Measurements from ENCODE around the gene PUM2.
A peak's percentile ranks its signal among the peaks of the same experiment; 100 is the strongest.

Gene PUM2

DNA sequence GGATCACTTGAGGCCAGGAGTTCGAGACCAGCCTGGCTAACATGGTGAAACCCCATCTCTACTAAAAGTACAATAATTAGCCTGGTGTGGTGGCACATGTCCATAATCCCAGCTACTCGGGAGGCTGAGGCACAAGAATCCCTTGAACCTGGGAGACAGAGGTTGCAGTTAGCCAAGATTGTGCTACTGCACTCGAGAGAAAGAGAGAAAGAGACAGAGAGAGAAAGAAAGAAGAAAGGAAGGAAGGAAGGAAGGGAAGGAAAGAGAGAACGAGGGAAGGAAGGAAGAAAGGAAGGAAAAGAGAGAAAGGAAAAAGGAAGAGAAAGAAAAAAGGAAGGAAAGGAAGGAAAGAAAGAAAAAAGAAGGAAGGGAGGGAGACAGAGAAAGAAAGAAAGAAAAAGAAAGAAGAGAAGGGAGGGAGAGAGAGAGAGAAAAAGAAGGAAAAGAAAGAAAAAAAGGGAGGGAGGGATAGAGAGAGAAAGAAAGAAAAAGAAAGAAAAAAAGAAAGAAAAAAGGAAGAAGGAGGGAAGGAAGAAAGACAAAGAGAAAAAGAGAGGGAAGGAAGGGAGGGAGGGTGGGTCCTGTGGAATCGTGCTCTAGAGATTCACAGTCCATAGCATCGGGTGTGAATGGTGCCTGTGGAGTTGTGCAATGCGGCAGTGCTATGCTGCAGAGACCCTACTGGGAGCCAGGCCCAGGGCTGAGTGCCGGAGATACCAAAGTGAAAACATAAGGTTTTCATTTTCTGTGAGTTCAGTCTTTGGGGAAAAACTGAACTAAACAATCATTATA, 121.1 kb downstream of the PUM2 start:
- DNase-seq (ENCODE audit: low spot score) = no peak

- DNase-seq (ENCODE audit: low spot score) = no peak
Observed at GRCh38 chr2:20227894-20228505, 122.6 kb downstream of the PUM2 start.

GRCh38 chr2:20226152-20226545, 124.5 kb downstream of the PUM2 start:
- no peak for DNase-seq (ENCODE audit: low spot score)

- DNase-seq (ENCODE audit: low spot score) = peak; percentile 40
Observed at GRCh38 chr2:20225294-20226151, 125.1 kb downstream of the PUM2 start.

GRCh38 chr2:20224716-20225293, 125.8 kb downstream of the PUM2 start, which contains the start of gene SDC1:
SDC1 (minus strand) TSS chr2:20225130; CDS start chr2:20224867, 263 bp downstream.
- DNase-seq (ENCODE audit: low spot score) = no peak

DNA sequence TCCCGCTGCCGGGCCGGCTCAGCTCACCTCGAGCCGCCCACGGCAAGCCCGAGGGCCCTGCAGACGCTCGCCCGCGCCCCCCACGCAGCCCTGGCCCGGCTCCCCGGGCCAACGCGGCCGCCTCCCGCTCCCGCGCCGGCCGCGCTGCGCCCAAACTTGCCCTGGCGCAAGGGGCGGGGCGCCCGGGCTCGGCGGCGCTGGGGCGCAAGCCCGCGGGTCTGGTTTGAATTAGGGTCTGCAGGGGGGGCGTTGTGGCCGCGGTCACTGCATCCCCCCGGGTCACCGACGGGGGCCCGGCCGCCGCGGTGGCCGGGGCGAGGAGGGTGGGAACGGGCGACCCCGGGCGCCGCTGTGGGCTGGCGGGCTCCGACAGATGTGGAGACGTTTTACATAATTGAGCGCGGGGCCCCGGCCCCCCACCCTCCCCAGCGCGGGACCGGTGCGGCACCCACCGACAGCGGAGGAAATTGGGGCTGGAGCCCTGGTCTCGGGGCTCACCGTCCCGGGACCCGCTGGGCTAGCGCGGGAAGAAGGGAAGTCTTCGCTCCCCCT, 126.4 kb downstream of the PUM2 start:
- no peak for DNase-seq (ENCODE audit: low spot score)

GRCh38 chr2:20223407-20224163, 127.1 kb downstream of the PUM2 start:
- no peak for DNase-seq (ENCODE audit: low spot score)

DNA sequence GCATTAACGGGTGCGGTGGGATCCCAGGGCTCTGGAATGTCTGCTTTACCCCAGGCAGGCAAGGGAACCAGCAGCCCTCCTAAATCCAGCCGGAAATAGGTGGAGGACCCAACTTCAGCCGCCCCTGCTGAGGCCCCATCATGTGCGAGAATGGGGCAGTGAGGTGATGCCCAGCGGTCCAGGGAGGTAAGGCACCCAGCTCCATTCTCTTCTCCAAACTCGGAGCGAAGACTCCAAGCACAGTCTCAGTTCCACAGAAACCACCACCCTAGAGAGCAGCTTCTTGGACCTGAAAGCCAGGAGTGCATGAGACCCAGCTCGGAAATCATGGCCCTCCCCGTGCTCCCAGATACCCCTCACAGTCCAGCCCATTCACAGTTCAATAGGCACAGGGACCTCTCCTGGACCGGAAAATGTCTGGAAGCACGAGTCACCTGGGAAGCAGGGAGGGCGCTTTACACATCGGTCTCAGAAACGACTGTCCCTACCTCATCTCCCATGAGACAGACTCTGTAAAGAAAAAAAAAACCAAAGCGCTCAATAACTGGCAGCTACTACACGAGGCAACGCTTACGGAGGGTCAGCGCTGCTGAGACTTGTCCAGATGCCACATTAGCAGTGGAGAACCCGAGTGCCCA, 127.8 kb downstream of the PUM2 start:
- DNase-seq (ENCODE audit: low spot score) = no peak

DNA sequence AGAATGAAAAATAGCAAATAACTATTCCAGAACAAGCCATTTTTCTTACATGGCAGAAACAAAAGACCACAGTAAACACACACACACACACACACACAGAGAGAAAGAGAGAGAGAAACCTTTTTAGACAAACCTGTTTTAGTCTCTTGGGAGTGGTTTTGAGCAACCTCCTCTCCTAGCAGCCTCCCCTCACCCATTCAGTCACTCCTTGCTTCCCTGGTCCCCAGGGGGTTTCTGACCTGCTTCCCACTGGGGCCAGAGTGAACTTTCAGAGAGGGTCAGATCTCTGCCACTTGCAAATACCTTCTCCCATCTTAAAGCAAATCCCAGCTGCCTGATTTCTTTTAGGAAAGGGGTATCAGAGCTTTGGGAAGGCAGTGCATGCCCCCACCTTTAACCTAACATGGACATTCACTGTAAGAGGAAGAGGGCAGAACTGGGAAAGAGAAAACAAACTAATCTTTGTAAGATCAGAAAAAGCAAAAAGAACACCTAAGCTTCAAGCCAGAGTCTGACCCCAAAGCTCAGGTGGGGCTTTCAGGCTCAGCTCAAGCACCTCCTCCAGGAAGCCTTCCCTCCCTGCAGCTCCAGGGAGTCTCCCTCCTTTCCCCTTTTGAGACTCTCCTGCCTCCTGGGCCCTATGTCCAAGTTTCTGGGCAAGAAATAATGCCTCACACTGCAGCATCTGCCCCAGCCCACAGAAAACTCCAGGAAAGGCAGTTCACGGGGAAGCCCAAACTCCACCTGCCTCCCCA, 128.5 kb downstream of the PUM2 start:
- DNase-seq (ENCODE audit: low spot score) = no peak

DNA sequence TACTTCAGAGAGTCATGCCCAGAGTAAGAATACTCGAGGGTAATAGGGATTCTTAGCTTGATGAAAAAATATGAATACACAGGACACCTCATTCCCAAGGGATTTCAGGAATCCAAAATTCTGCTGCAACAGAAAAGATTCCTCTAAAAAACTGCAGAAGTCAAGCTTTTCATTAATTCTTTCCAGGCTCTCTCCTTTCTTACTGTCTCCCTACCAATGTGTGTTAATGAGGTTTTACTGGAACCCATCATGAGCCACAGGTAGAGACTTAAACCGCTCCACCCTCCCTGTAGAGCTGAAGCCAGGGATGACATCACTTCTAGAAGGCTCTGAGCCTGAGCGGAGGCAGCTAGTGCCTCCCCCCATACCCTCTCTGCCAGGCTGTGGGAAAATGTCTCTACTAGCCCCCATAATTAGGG, 129.1 kb downstream of the PUM2 start:
- no peak for DNase-seq (ENCODE audit: low spot score)

DNA sequence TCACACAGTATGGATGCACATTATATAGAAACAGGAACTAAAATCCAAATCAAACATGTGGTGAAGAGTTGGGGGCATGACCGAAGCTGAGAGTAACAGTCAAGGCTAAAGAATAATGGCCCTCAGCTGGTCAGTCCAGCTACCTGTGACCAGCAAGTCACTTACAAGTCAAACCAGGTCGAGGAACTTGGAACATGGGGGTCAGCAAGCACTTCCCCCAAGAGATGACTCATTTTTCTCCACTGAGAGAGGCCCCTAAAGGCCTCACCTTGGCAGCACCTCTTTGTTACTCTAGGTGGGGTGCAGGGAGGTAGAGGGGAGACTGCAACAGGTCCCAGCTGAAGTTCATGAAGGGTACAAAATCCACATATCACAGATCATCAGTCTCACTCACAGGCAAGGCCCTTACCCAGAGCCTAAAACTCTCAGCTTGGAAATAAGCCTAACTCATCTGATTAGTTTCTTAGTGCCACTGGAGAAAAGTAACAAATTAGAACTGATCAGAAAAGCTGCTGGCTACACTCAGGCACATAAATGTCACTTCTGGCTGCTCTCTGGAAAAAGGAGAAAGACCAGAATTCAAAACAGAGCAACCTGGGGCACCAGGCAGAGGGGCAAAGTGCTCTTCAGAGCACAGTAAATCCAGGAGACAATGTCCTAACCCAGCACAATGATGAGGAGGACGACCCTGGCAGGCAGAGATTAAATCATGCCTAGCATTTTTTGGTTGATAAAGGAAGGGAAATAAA, 129.7 kb downstream of the PUM2 start:
- no peak for DNase-seq (ENCODE audit: low spot score)

- no peak for DNase-seq (ENCODE audit: low spot score)
Observed at GRCh38 chr2:20219763-20220380, 130.8 kb downstream of the PUM2 start.

DNA sequence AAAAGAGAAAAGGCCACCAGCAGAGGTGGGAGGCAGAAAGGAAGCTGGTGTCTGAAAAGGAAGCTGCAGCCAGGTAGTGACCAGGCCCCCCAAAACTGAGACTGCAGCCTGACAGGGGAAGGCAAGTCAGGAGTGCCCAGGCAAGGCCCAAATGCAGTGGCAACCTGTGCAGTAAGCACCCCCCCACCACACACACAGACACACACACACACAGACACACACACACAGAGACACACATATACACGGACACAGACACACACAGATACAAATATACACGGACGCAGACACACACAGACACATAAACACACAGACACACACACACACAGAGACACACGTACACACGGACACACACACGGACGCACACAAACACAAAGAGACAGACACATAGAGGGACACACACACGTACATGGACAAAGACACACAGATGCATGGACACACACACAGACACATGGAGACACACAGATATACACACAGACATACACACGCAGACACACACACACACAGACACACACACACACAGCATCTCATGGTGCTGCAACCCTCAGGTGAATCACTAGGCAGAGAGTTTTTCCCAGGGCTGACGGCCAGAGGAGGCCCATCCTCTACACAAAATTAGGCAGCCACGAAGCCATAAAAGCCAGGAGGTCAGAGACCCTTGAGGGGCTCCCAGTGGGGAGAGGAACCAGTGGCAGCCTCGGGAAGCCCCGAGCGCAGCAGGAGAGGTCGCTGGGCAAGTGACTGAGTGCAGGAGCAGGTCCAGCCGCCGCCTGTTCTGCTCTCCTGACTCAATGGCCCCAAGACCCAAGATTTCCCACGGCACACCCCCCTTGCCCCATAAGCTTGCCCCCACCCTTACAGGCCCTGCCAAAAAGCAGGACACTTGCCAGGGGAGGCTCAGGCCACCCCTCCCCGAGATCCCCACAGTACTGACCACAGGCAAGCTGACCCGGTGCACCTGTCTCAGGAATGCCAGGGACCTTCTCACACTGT, 132.0 kb downstream of the PUM2 start:
- DNase-seq (ENCODE audit: low spot score) = no peak

GRCh38 chr2:20217041-20217970, 133.3 kb downstream of the PUM2 start:
- DNase-seq (ENCODE audit: low spot score) = no peak

DNA sequence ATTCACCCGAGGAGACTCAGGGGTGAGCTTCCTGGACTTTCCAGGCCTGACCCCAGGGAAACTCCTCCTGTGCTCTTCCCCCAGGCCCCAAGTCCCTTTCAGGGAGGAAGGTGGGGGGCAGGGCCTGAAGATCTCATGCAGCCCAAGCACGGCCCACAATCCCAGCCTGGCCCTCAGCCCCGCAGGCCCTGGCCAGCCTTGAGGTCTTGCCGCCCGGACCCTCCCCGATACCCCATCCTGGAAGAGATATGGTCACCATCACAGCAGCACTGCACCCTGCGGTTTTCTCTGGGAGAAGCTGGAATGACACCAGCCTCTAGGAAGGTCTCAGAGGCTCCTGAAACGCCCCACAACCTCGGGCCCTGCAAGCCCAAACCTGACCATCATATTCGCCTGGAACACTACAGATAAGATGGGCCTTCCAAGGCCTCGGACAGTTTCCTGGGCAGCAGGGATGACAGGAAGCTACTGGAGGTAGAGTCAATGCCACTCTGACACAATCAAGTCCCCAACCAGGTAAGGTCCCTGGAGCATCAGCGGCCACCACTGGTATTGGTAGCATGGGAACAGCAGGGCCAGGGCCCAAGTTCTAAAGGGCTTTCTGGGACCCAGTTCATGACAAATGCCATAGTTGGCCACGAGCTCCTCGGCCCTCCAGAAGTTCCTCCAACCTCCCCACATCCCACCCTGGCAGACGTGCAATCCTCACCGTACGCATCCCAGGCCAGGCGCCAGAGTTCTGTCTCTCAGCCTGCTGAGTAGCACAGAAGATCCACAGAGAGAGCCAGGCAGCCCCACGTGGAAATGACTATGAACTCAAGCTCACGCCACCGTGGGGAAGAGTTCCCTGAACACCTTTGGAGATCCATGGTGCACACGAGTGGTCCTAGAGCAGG, 134.3 kb downstream of the PUM2 start:
- no peak for DNase-seq (ENCODE audit: low spot score)

Measured in activated CD4-positive, alpha-beta T cell treated with anti-CD3 and anti-CD28 coated beads, Interleukin-2, Interleukin-4, amounts not matched to agents 100 ng/mL and 50 ng/mL, durations not matched to agents 16 hours and 8 hours (primary cell).